TTC549 (cell line): ENCODE data around the gene AKAP17A.

Experiments
- FAIRE-seq: peaks from 2 replicates; lab custom pipeline; 2012; peaks lifted over from hg19 to GRCh38; lab: Jason Lieb, UNC

The AKAP17A gene

GRCh38 chrX:1582686-1583437, 8.5 kb upstream of the AKAP17A start:
- FAIRE-seq: no peak

GRCh38 chrX:1584237-1585011, 7.0 kb upstream of the AKAP17A start:
- no peak for FAIRE-seq

GRCh38 chrX:1587161-1587560, 4.2 kb upstream of the AKAP17A start:
- no peak for FAIRE-seq

- no peak for FAIRE-seq
Measured at GRCh38 chrX:1589356-1590130, 1.9 kb upstream of the AKAP17A start.

GRCh38 chrX:1591863-1592469, 562 bp downstream of the AKAP17A start:
- FAIRE-seq: no peak

GRCh38 chrX:1592470-1593142, 1.2 kb downstream of the AKAP17A start:
- FAIRE-seq: no peak

GRCh38 chrX:1593286-1594271, 2.2 kb downstream of the AKAP17A start:
- FAIRE-seq: no peak

- no peak for FAIRE-seq
Measured at GRCh38 chrX:1595711-1596060, 4.3 kb downstream of the AKAP17A start.

GRCh38 chrX:1596676-1597344, 5.4 kb downstream of the AKAP17A start:
- FAIRE-seq: no peak

- FAIRE-seq: no peak
Measured at GRCh38 chrX:1597345-1598020, 6.1 kb downstream of the AKAP17A start.

- FAIRE-seq: no peak
Measured at GRCh38 chrX:1598021-1598875, 6.8 kb downstream of the AKAP17A start.

GRCh38 chrX:1598876-1599790, 7.7 kb downstream of the AKAP17A start:
- FAIRE-seq: no peak

- no peak for FAIRE-seq
Measured at GRCh38 chrX:1599791-1600405, 8.5 kb downstream of the AKAP17A start.

- no peak for FAIRE-seq
Measured at GRCh38 chrX:1600406-1601050, 9.1 kb downstream of the AKAP17A start.

GRCh38 chrX:1601051-1601767, 9.8 kb downstream of the AKAP17A start:
- FAIRE-seq: no peak

- FAIRE-seq: no peak
Measured at GRCh38 chrX:1601768-1602085, 10.3 kb downstream of the AKAP17A start.
